Activated CD8-positive, alpha-beta memory T cell treated with anti-CD3 and anti-CD28 coated beads, Interleukin-2, amount 10 ng/mL, durations not matched to agents 7 days and 5 days (primary cell): ENCODE measurements around the gene CST11. TPM values are rescaled to one million over a fixed set of nuclear protein-coding genes. Genes with fewer than 3 reads are reported as not detected.

ENCODE experiments used
- ATAC-seq: fragments of 150-1000 bp; cut with Tn5 transposase; one replicate; pipeline ENCODE4 v1.10.0; 2021; ENCODE audit warnings: moderate library complexity
- CTCF ChIA-PET: fragments of 350-600 bp; sonication (Branson Sonifier 250); formaldehyde crosslinking; loops from one replicate; lab custom pipeline; 2021; ENCODE audit warnings: antibody characterized with exemption; lab: Charles Lee
- DNase-seq: peaks from one replicate; pipeline ENCODE4 v3.0.0-alpha.2; 2020
- H3K27ac Mint-ChIP-seq: one replicate; pipeline ENCODE4 v1.8.0; 2021; ENCODE audit warnings: mild to moderate bottlenecking, mixed read lengths
- H3K27me3 Mint-ChIP-seq: one replicate; pipeline ENCODE4 v1.8.0; 2021; ENCODE audit warnings: mixed read lengths
- H3K36me3 Mint-ChIP-seq: one replicate; pipeline ENCODE4 v1.8.0; 2021; ENCODE audit warnings: mild to moderate bottlenecking, mixed read lengths
- H3K4me1 Mint-ChIP-seq: one replicate; pipeline ENCODE4 v1.8.0; 2021; ENCODE audit warnings: mixed read lengths
- H3K4me3 Mint-ChIP-seq: one replicate; pipeline ENCODE4 v1.8.0; 2021; ENCODE audit warnings: mild to moderate bottlenecking, moderate library complexity, mixed read lengths
- H3K9me3 Mint-ChIP-seq: one replicate; pipeline ENCODE4 v1.8.0; 2022; ENCODE audit warnings: low read depth, mixed read lengths
- total RNA-seq, 2 experiments: library from RNA; stranded (reverse); gene quantifications; one replicate each; pipeline ENCODE4 v1.2.3, GENCODE V29; 2021

CST11 gene
- total RNA-seq, 2 experiments from 2014 or later: not detected

- no peak overlapping the region for H3K27ac Mint-ChIP-seq
- no peaks in the 10 kb centered on the region for H3K36me3 Mint-ChIP-seq
- no peak overlapping the region for H3K4me3 Mint-ChIP-seq
- no peaks in the 10 kb centered on the region for H3K9me3 Mint-ChIP-seq
- no peaks in the 10 kb centered on the region for H3K4me1 Mint-ChIP-seq
- CTCF ChIA-PET: interaction anchor here (1.1 to 1.4 kb wide), 4 partner anchors 8 to 85 kb away, joined by 3 to 4 read pairs (median 3); no protein-coding TSS in a partner anchor
- peak; percentile 21 for DNase-seq
- ATAC-seq: no peak
- H3K27me3 Mint-ChIP-seq: no peaks in the 10 kb centered on the region
Measured at GRCh38 chr20:23434521-23435313, 18.0 kb downstream of the CST11 start.

- CTCF ChIA-PET: interaction anchor here (0.9 to 1.1 kb wide), 5 partner anchors 10 to 84 kb away, joined by 3 to 4 read pairs (median 3); no protein-coding TSS in a partner anchor
- Mint-ChIP-seq H3K36me3 (no peaks in the 10 kb centered on the region), H3K27ac (no peak overlapping the region), H3K4me1 (no peaks in the 10 kb centered on the region), H3K9me3 (no peaks in the 10 kb centered on the region), H3K4me3 (no peak overlapping the region), H3K27me3 (no peaks in the 10 kb centered on the region)
- DNase-seq: no peak
- no peak for ATAC-seq
Measured at GRCh38 chr20:23433628-23434027, 19.0 kb downstream of the CST11 start.

GRCh38 chr20:23425129-23425528 lies 27.5 kb downstream of the CST11 start:
- H3K27me3 Mint-ChIP-seq: peaks cover 10% of the 10 kb centered on the region
- H3K36me3 Mint-ChIP-seq: no peaks in the 10 kb centered on the region
- no peak overlapping the region for H3K27ac Mint-ChIP-seq
- H3K9me3 Mint-ChIP-seq: no peaks in the 10 kb centered on the region
- no peak for DNase-seq
- H3K4me1 Mint-ChIP-seq: peaks cover 19% of the 10 kb centered on the region
- no peak for ATAC-seq
- no peak overlapping the region for H3K4me3 Mint-ChIP-seq
- CTCF ChIA-PET: no interaction called here

- CTCF ChIA-PET: interaction anchor here (0.5 to 5.3 kb wide), 15 partner anchors 10 to 1373 kb away, joined by 3 to 47 read pairs (median 5); partner anchors contain the start of genes GZF1 and NXT1
- peak; percentile 96 for DNase-seq
- Mint-ChIP-seq H3K4me3 (peak within 1 kb of the TSS; percentile 97), H3K27me3 (peaks cover 10% of the 10 kb centered on the region), H3K27ac (peak within 1 kb of the TSS; percentile 96), H3K36me3 (peaks cover 3% of the 10 kb centered on the region), H3K4me1 (peaks cover 53% of the 10 kb centered on the region), H3K9me3 (no peaks in the 10 kb centered on the region)
- ATAC-seq: peak; percentile 99
Measured at GRCh38 chr20:23420943-23421931, 31.4 kb downstream of the CST11 start, which contains the start of gene NAPB. Gene NAPB, minus strand, starts transcription at chr20:23421488. Its CDS starts 86 bp downstream, at chr20:23421402.

GRCh38 chr20:23419995-23420901 lies 32.4 kb downstream of the CST11 start:
- H3K4me3 Mint-ChIP-seq: peak overlapping the region; percentile 97
- peaks cover 10% of the 10 kb centered on the region for H3K36me3 Mint-ChIP-seq
- peak overlapping the region; percentile 96 for H3K27ac Mint-ChIP-seq
- ATAC-seq (peak; percentile 28), DNase-seq (peak; percentile 61)
- CTCF ChIA-PET: interaction anchor here (0.7 to 5.3 kb wide), 10 partner anchors 17 to 1374 kb away, joined by 3 to 47 read pairs (median 5); partner anchors contain the start of genes GZF1 and NXT1
- peaks cover 61% of the 10 kb centered on the region for H3K4me1 Mint-ChIP-seq
- no peaks in the 10 kb centered on the region for H3K9me3 Mint-ChIP-seq
- H3K27me3 Mint-ChIP-seq: peaks cover 7% of the 10 kb centered on the region

GRCh38 chr20:23419657-23419994 lies 33.0 kb downstream of the CST11 start:
- Mint-ChIP-seq H3K4me1 (peaks cover 63% of the 10 kb centered on the region), H3K27ac (peak overlapping the region; percentile 96), H3K4me3 (peak overlapping the region; percentile 97)

GRCh38 chr20:23417861-23418260 lies 34.8 kb downstream of the CST11 start:
- H3K4me1 Mint-ChIP-seq: peaks cover 61% of the 10 kb centered on the region
- CTCF ChIA-PET: interaction anchor here (1.1 to 5.3 kb wide), 5 partner anchors 17 to 67 kb away, joined by 3 to 47 read pairs (median 18); partner anchors contain the start of gene NXT1
- peaks cover 13% of the 10 kb centered on the region for H3K36me3 Mint-ChIP-seq
- H3K27ac Mint-ChIP-seq: peak overlapping the region; percentile 86
- DNase-seq (no peak), ATAC-seq (no peak)
- H3K9me3 Mint-ChIP-seq: no peaks in the 10 kb centered on the region
- H3K27me3 Mint-ChIP-seq: no peaks in the 10 kb centered on the region
- peak overlapping the region; percentile 59 for H3K4me3 Mint-ChIP-seq

More at GRCh38 chr20:23419657-23419994, 33.0 kb downstream of the CST11 start:
- CTCF ChIA-PET: interaction anchor here (0.7 to 5.3 kb wide), 9 partner anchors 16 to 187 kb away, joined by 3 to 47 read pairs (median 6); partner anchors contain the start of genes GZF1 and NXT1
- H3K27me3 Mint-ChIP-seq: peaks cover 1% of the 10 kb centered on the region
- ATAC-seq (no peak), DNase-seq (no peak)
- no peaks in the 10 kb centered on the region for H3K9me3 Mint-ChIP-seq
- peaks cover 10% of the 10 kb centered on the region for H3K36me3 Mint-ChIP-seq

GRCh38 chr20:23415959-23416583 lies 36.6 kb downstream of the CST11 start:
- Mint-ChIP-seq H3K4me1 (peaks cover 48% of the 10 kb centered on the region), H3K4me3 (no peak overlapping the region), H3K27me3 (no peaks in the 10 kb centered on the region), H3K27ac (peak overlapping the region; percentile 64), H3K9me3 (no peaks in the 10 kb centered on the region), H3K36me3 (peaks cover 19% of the 10 kb centered on the region)
- CTCF ChIA-PET: interaction anchor here (1.0 to 3.7 kb wide), 3 partner anchors 15 to 75 kb away, joined by 3 to 18 read pairs (median 3); no protein-coding TSS in a partner anchor
- DNase-seq (peak; percentile 51), ATAC-seq (peak; percentile 24)

GRCh38 chr20:23415555-23415954 lies 37.1 kb downstream of the CST11 start:
- H3K36me3 Mint-ChIP-seq: peaks cover 19% of the 10 kb centered on the region
- peaks cover 48% of the 10 kb centered on the region for H3K4me1 Mint-ChIP-seq
- no peak overlapping the region for H3K4me3 Mint-ChIP-seq
- ATAC-seq (no peak), DNase-seq (no peak)
- H3K9me3 Mint-ChIP-seq: no peaks in the 10 kb centered on the region
- H3K27ac Mint-ChIP-seq: peak overlapping the region; percentile 64
- CTCF ChIA-PET: interaction anchor here (1.0 to 3.7 kb wide), 2 partner anchors 15 to 54 kb away, joined by 3 to 18 read pairs; no protein-coding TSS in a partner anchor
- no peaks in the 10 kb centered on the region for H3K27me3 Mint-ChIP-seq

GRCh38 chr20:23414526-23415188 lies 38.0 kb downstream of the CST11 start:
- CTCF ChIA-PET: interaction anchor here (3.7 kb wide), 1 partner anchor 14 kb away, joined by 18 read pairs; no protein-coding TSS in a partner anchor
- Mint-ChIP-seq H3K9me3 (no peaks in the 10 kb centered on the region), H3K27me3 (no peaks in the 10 kb centered on the region), H3K36me3 (peaks cover 16% of the 10 kb centered on the region), H3K27ac (no peak overlapping the region), H3K4me3 (no peak overlapping the region), H3K4me1 (peaks cover 50% of the 10 kb centered on the region)
- ATAC-seq (no peak), DNase-seq (no peak)

- H3K9me3 Mint-ChIP-seq: no peaks in the 10 kb centered on the region
- DNase-seq: no peak
- no peak for ATAC-seq
- H3K27me3 Mint-ChIP-seq: no peaks in the 10 kb centered on the region
- H3K4me1 Mint-ChIP-seq: peaks cover 47% of the 10 kb centered on the region
- CTCF ChIA-PET: no interaction called here
- H3K36me3 Mint-ChIP-seq: peaks cover 16% of the 10 kb centered on the region
- no peak overlapping the region for H3K27ac Mint-ChIP-seq
- H3K4me3 Mint-ChIP-seq: no peak overlapping the region
Measured at GRCh38 chr20:23413862-23414422, 38.7 kb downstream of the CST11 start.
